SK-N-SH (cell line): ENCODE measurements around the gene NEK7. TPM values are rescaled to one million over a fixed set of nuclear protein-coding genes. Genes with fewer than 3 reads are reported as not detected.

Experiments used
- CTCF ChIA-PET: fragments of 300-600, 350-600 bp; formaldehyde crosslinking; extraction: SDS; loops from one replicate; lab custom pipeline; 2021; lab: Yijun Ruan, JAX
- POLR2A ChIA-PET: fragments of 350-600 bp; sonication (Branson Sonifier 250); formaldehyde crosslinking; extraction: SDS; loops from one replicate; lab custom pipeline; 2020; ENCODE audit warnings: antibody characterized with exemption, inconsistent platforms; lab: Yijun Ruan, JAX
- DNase-seq: peaks from one replicate; pipeline ENCODE4 v3.0.0; 2012
- H2AFZ ChIP-seq: fragments of 200-600 bp; sonication (generic); 2 replicates; pipeline ENCODE4 v1.8.1; 2016; ENCODE audit warnings: antibody characterized with exemption, mild to moderate bottlenecking, low read depth
- H3F3A ChIP-seq: fragments of 200-600 bp; sonication (generic); replicated peaks from 2 replicates; pipeline ENCODE3; 2016; ENCODE audit warnings: antibody characterized with exemption, mild to moderate bottlenecking; ENCODE audit not compliant: insufficient read depth
- H3K27ac ChIP-seq, 2 experiments: fragments of 200-500 bp in 1 of 2; fragments of 200-600 bp in 1 of 2; sonication (Bioruptor generic) in 1 of 2; sonication (generic), shearing (Covaris generic) in 1 of 2; 2 replicates each; pipeline versions ENCODE4 v1.5.1 to v1.6.1; 2014 to 2016; ENCODE audit warnings: low read depth in 2 of 2, inconsistent platforms in 1 of 2, low read length in 1 of 2, mild to moderate bottlenecking in 1 of 2, mixed read lengths in 1 of 2
- H3K27me3 ChIP-seq: fragments of 200-600 bp; sonication (generic), shearing (Covaris generic); 2 replicates; pipeline ENCODE4 v1.6.1; 2016; ENCODE audit warnings: mixed run types; ENCODE audit not compliant: insufficient read depth
- H3K36me3 ChIP-seq, 2 experiments: fragments of 200-500 bp in 1 of 2; fragments of 200-600 bp in 1 of 2; sonication (Bioruptor generic) in 1 of 2; sonication (generic) in 1 of 2; replicated peaks in 1 of 2; 2 replicates each; pipeline versions ENCODE3 to v1.5.1; 2014 to 2016; ENCODE audit warnings: low read length in 1 of 2, mild to moderate bottlenecking in 1 of 2; ENCODE audit not compliant: insufficient read depth in 2 of 2, control insufficient read depth in 1 of 2
- H3K4me1 ChIP-seq, 2 experiments: fragments of 200-500 bp in 1 of 2; fragments of 200-600 bp in 1 of 2; sonication (Bioruptor generic) in 1 of 2; sonication (generic), shearing (Covaris generic) in 1 of 2; 2 replicates each; pipeline versions ENCODE4 v1.5.1 to v1.6.1; 2014 to 2016; ENCODE audit warnings: low read depth in 1 of 2, low read length in 1 of 2, mixed run types in 1 of 2; ENCODE audit not compliant: insufficient read depth in 2 of 2, control insufficient read depth in 1 of 2
- H3K4me2 ChIP-seq: fragments of 200-600 bp; sonication (generic), shearing (Covaris generic); 2 replicates; pipeline ENCODE4 v1.6.1; 2017; ENCODE audit warnings: mixed run types
- H3K4me3 ChIP-seq, 2 experiments: fragments of 200-500 bp in 1 of 2; fragments of 200-600 bp in 1 of 2; sonication (Bioruptor generic) in 1 of 2; sonication (generic), shearing (Covaris generic) in 1 of 2; 2 replicates each; pipeline versions ENCODE4 v1.5.1 to v1.8.1; 2014 to 2016; ENCODE audit warnings: low read depth in 2 of 2, inconsistent platforms in 1 of 2, low read length in 1 of 2, mild to moderate bottlenecking in 1 of 2, mixed read lengths in 1 of 2, moderate library complexity in 1 of 2
- H3K79me2 ChIP-seq: fragments of 200-600 bp; sonication (generic); 2 replicates; pipeline ENCODE4 v1.8.1; 2017; ENCODE audit warnings: mild to moderate bottlenecking; ENCODE audit not compliant: insufficient read depth
- H3K9ac ChIP-seq: fragments of 200-600 bp; sonication (generic); 2 replicates; pipeline ENCODE4 v1.6.1; 2017; ENCODE audit warnings: mixed run types
- H3K9me2 ChIP-seq: fragments of 200-600 bp; sonication (generic); 2 replicates; pipeline ENCODE4 v1.6.1; 2017; ENCODE audit warnings: mixed run types
- H3K9me3 ChIP-seq: fragments of 200-600 bp; sonication (generic); 2 replicates; pipeline ENCODE4 v1.6.1; 2017; ENCODE audit warnings: mixed run types, mild to moderate bottlenecking, moderate library complexity
- H4K20me1 ChIP-seq: fragments of 200-600 bp; sonication (generic); 2 replicates; pipeline ENCODE4 v1.6.1; 2017; ENCODE audit warnings: mild to moderate bottlenecking, mixed run types; ENCODE audit not compliant: insufficient read depth
- CHD2 ChIP-seq: fragments of 150-350 bp; IDR thresholded peaks from 2 replicates; pipeline ENCODE4 v1.6.1; 2018; ENCODE audit warnings: low read length; ENCODE audit not compliant: partially characterized antibody
- ELF1 ChIP-seq: IDR thresholded peaks from 2 replicates; pipeline ENCODE4 v1.4.0; 2012
- EZH2phosphoT487 ChIP-seq: fragments of 200-600 bp; sonication (generic); IDR thresholded peaks from 2 replicates; pipeline ENCODE4 v1.6.1; 2017; ENCODE audit warnings: low read depth, mixed run types, mild to moderate bottlenecking, antibody characterized with exemption, moderate library complexity, borderline replicate concordance
- FOSL2 ChIP-seq: IDR thresholded peaks from 2 replicates; pipeline ENCODE4 v1.4.0; 2012; ENCODE audit warnings: low read depth, mild to moderate bottlenecking, moderate library complexity, borderline replicate concordance
- FOXJ3 ChIP-seq: sonication (generic); formaldehyde crosslinking; IDR thresholded peaks from 2 replicates; pipeline ENCODE4 v1.5.1; 2020; ENCODE audit warnings: mild to moderate bottlenecking, missing genetic modification reagents
- GABPA ChIP-seq: IDR thresholded peaks from 2 replicates; pipeline ENCODE4 v1.4.0; 2012; ENCODE audit warnings: low read depth, mild to moderate bottlenecking
- GATA2 ChIP-seq: sonication (generic); formaldehyde crosslinking; IDR thresholded peaks from 2 replicates; pipeline ENCODE4 v1.5.0; 2020; ENCODE audit warnings: mild to moderate bottlenecking, missing genetic modification reagents
- JUND ChIP-seq: IDR thresholded peaks from 2 replicates; pipeline ENCODE4 v1.4.0; 2012
- MXI1 ChIP-seq: IDR thresholded peaks from 2 replicates; pipeline ENCODE4 v1.6.1; 2012; ENCODE audit warnings: mild to moderate bottlenecking, low read depth, low read length, improper control_type of control experiment
- NRF1 ChIP-seq: IDR thresholded peaks from 2 replicates; pipeline ENCODE4 v1.6.1; 2012; ENCODE audit warnings: low read depth, mild to moderate bottlenecking, low read length
- POLR2AphosphoS5 ChIP-seq: IDR thresholded peaks from 2 replicates; pipeline ENCODE4 v1.6.1; 2012; ENCODE audit warnings: low read depth, low read length
- RAD21 ChIP-seq: IDR thresholded peaks from 2 replicates; pipeline ENCODE4 v1.6.1; 2012; ENCODE audit warnings: mild to moderate bottlenecking, low read length
- RXRA ChIP-seq: IDR thresholded peaks from 2 replicates; pipeline ENCODE4 v1.4.0; 2012; ENCODE audit warnings: low read depth, mild to moderate bottlenecking, borderline replicate concordance
- SIN3A ChIP-seq: IDR thresholded peaks from 2 replicates; pipeline ENCODE4 v1.6.1; 2012; ENCODE audit warnings: low read depth, mild to moderate bottlenecking, low read length, moderate library complexity, borderline replicate concordance
- SMC3 ChIP-seq: IDR thresholded peaks from 2 replicates; pipeline ENCODE4 v1.6.1; 2012; ENCODE audit warnings: low read depth, low read length, improper control_type of control experiment
- TCF12 ChIP-seq: IDR thresholded peaks from 2 replicates; pipeline ENCODE4 v1.4.0; 2012
- TEAD4 ChIP-seq: IDR thresholded peaks from 2 replicates; pipeline ENCODE4 v1.4.0; 2012; ENCODE audit warnings: mild to moderate bottlenecking, borderline replicate concordance; ENCODE audit not compliant: insufficient read depth
- YY1 ChIP-seq: IDR thresholded peaks from 2 replicates; pipeline ENCODE4 v1.4.0; 2012; ENCODE audit warnings: low read depth, mild to moderate bottlenecking
- WGBS: methylation state at CpG from one replicate; pipeline ENCODE4 v1.1.6; 2017; ENCODE audit warnings: low lambda C conversion rate; 5-methylcytosine and 5-hydroxymethylcytosine counted together
- polyA plus RNA-seq, 3 experiments: library from polyadenylated mRNA; depleted of rRNA; stranded (reverse); fragments of >200 nt; gene quantifications; 2 replicates each; pipeline ENCODE4 v1.2.3, GENCODE V29; 2012
- TF ChIP-seq, protein P1 (sequence below): IDR thresholded peaks from 2 replicates; pipeline ENCODE4; 2012
- TF ChIP-seq, protein P2 (sequence below): IDR thresholded peaks from 2 replicates; pipeline ENCODE4 v1.4.0; 2012; ENCODE audit warnings: low read depth
- TF ChIP-seq, protein P3 (sequence below): fragments of 150-350 bp; IDR thresholded peaks from 2 replicates; pipeline ENCODE4 v1.6.1; 2016; ENCODE audit warnings: mild to moderate bottlenecking, low read depth, low read length
- TF ChIP-seq, protein P4 (sequence below): fragments of 150-350 bp; IDR thresholded peaks from 2 replicates; pipeline ENCODE4 v1.6.1; 2017; ENCODE audit warnings: antibody characterized with exemption, low read length, low read depth, borderline replicate concordance
- TF ChIP-seq, protein P5 (sequence below): IDR thresholded peaks from 2 replicates; pipeline ENCODE4 v1.4.0; 2012; ENCODE audit warnings: low read depth, borderline replicate concordance
- TF ChIP-seq, protein P6 (sequence below): IDR thresholded peaks from 2 replicates; pipeline ENCODE4 v1.6.1; 2012; ENCODE audit warnings: mild to moderate bottlenecking, low read depth, low read length, moderate library complexity

Gene NEK7
- polyA plus RNA-seq, 1 of the 3 experiments (the other 2 are of a cell fraction): 85.8 TPM

DNA sequence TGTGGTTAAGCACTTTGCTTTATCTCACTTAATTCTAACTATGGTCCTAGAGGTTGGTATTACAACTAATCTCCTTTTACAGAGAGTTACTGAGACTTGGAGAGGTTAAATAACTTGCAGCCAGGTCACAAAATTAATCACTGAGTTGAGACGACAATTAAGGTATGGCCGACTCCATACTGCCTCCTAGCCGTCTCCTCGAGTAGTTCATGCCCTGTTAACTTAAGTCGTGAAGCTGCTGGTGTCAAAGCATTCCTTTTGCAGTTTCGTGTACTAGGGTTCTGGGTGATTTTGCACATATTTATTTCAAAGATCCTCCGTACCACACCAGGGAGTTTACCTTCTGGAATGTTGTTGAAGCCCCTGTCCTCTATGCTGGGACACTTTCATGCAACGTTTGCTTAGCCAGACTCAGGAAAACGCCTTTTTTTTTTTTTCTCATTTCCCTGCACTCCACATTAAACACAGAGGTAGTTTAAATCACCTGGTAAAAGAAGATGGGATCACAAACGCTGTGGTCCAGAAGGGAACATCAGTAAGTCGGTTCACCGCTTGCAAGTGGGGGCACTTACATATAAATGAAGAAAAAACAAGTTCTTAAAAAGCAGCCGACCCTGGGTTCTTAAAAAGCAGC, 570 bp upstream of the NEK7 start:
- Histone ChIP-seq H3K27ac (peak overlapping the region; percentile 81 to 97), H3F3A (peaks cover 59% of the 10 kb centered on the region), H3K4me3 (peak overlapping the region; percentile 75 to 97), H3K79me2 (peaks cover 50% of the 10 kb centered on the region), H2AFZ (peak overlapping the region; percentile 68), H3K36me3 (no peaks in the 10 kb centered on the region), H3K9ac (peak overlapping the region; percentile 88), H4K20me1 (peaks cover 17% of the 10 kb centered on the region), H3K4me2 (peak overlapping the region; percentile 83), H3K9me3 (no peaks in the 10 kb centered on the region), H3K4me1 (peaks cover 33 to 40% of the 10 kb centered on the region in 2 experiments; a peak in 3 of 4 replicates), H3K27me3 (no peaks in the 10 kb centered on the region), H3K9me2 (no peaks in the 10 kb centered on the region)
- CTCF ChIA-PET: interaction anchor here (0.6 to 2.1 kb wide), 25 partner anchors 10 to 565 kb away, joined by 3 to 13 read pairs (median 4); no protein-coding TSS in a partner anchor
- POLR2A ChIA-PET: interaction anchor here (0.6 kb wide), 1 partner anchor 87 kb away, joined by 4 read pairs; no protein-coding TSS in a partner anchor
- WGBS: 2% methylated on average over 13 of the region's 13 CpGs
- peak; percentile 60 for DNase-seq
- TF ChIP-seq FOXJ3 (CRISPR knock-in tag): no peak
- TF ChIP-seq EZH2phosphoT487: no peak
- TF ChIP-seq, protein P1, sequence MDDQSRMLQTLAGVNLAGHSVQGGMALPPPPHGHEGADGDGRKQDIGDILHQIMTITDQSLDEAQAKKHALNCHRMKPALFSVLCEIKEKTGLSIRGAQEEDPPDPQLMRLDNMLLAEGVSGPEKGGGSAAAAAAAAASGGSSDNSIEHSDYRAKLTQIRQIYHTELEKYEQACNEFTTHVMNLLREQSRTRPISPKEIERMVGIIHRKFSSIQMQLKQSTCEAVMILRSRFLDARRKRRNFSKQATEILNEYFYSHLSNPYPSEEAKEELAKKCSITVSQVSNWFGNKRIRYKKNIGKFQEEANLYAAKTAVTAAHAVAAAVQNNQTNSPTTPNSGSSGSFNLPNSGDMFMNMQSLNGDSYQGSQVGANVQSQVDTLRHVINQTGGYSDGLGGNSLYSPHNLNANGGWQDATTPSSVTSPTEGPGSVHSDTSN: peak; percentile 31; the same call in 1 of the 2 replicates
- TF ChIP-seq GATA2 (CRISPR knock-in tag): no peak
- TF ChIP-seq JUND: 0 out of 2 replicates have a peak, but pooled peaks have one; percentile 2
- TF ChIP-seq, protein P2, sequence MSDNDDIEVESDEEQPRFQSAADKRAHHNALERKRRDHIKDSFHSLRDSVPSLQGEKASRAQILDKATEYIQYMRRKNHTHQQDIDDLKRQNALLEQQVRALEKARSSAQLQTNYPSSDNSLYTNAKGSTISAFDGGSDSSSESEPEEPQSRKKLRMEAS: no peak
- TF ChIP-seq, protein P3, sequence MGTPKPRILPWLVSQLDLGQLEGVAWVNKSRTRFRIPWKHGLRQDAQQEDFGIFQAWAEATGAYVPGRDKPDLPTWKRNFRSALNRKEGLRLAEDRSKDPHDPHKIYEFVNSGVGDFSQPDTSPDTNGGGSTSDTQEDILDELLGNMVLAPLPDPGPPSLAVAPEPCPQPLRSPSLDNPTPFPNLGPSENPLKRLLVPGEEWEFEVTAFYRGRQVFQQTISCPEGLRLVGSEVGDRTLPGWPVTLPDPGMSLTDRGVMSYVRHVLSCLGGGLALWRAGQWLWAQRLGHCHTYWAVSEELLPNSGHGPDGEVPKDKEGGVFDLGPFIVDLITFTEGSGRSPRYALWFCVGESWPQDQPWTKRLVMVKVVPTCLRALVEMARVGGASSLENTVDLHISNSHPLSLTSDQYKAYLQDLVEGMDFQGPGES: no peak
- TF ChIP-seq SIN3A: 0 out of 2 replicates have a peak, but pooled peaks have one; percentile 27
- TF ChIP-seq SMC3: peak; percentile 67
- TF ChIP-seq MXI1: peak; percentile 25; the same call in 1 of the 2 replicates
- peak; percentile 19; the same call in 1 of the 2 replicates for TF ChIP-seq TCF12
- no peak for TF ChIP-seq NRF1
- no peak for TF ChIP-seq FOSL2
- TF ChIP-seq TEAD4: no peak
- TF ChIP-seq, protein P4, sequence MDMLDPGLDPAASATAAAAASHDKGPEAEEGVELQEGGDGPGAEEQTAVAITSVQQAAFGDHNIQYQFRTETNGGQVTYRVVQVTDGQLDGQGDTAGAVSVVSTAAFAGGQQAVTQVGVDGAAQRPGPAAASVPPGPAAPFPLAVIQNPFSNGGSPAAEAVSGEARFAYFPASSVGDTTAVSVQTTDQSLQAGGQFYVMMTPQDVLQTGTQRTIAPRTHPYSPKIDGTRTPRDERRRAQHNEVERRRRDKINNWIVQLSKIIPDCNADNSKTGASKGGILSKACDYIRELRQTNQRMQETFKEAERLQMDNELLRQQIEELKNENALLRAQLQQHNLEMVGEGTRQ: no peak
- TF ChIP-seq, protein P5, sequence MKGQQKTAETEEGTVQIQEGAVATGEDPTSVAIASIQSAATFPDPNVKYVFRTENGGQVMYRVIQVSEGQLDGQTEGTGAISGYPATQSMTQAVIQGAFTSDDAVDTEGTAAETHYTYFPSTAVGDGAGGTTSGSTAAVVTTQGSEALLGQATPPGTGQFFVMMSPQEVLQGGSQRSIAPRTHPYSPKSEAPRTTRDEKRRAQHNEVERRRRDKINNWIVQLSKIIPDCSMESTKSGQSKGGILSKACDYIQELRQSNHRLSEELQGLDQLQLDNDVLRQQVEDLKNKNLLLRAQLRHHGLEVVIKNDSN: no peak
- no peak for TF ChIP-seq ELF1
- TF ChIP-seq POLR2AphosphoS5: no peak
- TF ChIP-seq YY1: peak; percentile 36; the same call in 1 of the 2 replicates
- TF ChIP-seq, protein P6, sequence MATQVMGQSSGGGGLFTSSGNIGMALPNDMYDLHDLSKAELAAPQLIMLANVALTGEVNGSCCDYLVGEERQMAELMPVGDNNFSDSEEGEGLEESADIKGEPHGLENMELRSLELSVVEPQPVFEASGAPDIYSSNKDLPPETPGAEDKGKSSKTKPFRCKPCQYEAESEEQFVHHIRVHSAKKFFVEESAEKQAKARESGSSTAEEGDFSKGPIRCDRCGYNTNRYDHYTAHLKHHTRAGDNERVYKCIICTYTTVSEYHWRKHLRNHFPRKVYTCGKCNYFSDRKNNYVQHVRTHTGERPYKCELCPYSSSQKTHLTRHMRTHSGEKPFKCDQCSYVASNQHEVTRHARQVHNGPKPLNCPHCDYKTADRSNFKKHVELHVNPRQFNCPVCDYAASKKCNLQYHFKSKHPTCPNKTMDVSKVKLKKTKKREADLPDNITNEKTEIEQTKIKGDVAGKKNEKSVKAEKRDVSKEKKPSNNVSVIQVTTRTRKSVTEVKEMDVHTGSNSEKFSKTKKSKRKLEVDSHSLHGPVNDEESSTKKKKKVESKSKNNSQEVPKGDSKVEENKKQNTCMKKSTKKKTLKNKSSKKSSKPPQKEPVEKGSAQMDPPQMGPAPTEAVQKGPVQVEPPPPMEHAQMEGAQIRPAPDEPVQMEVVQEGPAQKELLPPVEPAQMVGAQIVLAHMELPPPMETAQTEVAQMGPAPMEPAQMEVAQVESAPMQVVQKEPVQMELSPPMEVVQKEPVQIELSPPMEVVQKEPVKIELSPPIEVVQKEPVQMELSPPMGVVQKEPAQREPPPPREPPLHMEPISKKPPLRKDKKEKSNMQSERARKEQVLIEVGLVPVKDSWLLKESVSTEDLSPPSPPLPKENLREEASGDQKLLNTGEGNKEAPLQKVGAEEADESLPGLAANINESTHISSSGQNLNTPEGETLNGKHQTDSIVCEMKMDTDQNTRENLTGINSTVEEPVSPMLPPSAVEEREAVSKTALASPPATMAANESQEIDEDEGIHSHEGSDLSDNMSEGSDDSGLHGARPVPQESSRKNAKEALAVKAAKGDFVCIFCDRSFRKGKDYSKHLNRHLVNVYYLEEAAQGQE: no peak
- TF ChIP-seq RAD21: peak; percentile 69
- no peak for TF ChIP-seq CHD2
- TF ChIP-seq GABPA: no peak
- TF ChIP-seq RXRA: no peak
